ENCODE results near the gene SCARF2. TPM values are rescaled to one million over a fixed set of nuclear protein-coding genes. Genes with fewer than 3 reads are reported as not detected.
"Not testable (repeated sequence)": the region's sequence is repeated elsewhere in the genome, so short reads cannot be mapped to it uniquely, and the experiment has no call there.

Gene SCARF2
- total and polyA plus RNA-seq, 2 of the 13 experiments (the other 11 are each of a cell fraction or from before 2014, with no cell fraction given) = 3.3 to 6.2 TPM

GRCh38 chr22:20392983-20393704 is 44.5 kb downstream of the SCARF2 start:
- WGBS (ENCODE audit: low lambda C conversion rate) = 95% methylated on average over 9 of the region's 23 CpGs
- Histone ChIP-seq H3K36me3 (replicated peaks in 1 of 2; ENCODE audit: control insufficient read depth in 1 of 2, insufficient read depth in 2 of 2, low read length in 2 of 2) (no peaks in the 10 kb centered on the region; a peak in 1 of 5 replicates), H3K4me1 (ENCODE audit: insufficient read depth, low read length) (peaks cover 30% of the 10 kb centered on the region), H3K4me3 (replicated peaks in 1 of 3; ENCODE audit: insufficient read depth in 1 of 3, low read depth in 2 of 3, low read length in 3 of 3) (peak overlapping the region; percentile 59 to 82 (median 82)), H2AFZ (ENCODE audit: low read length) (no peak overlapping the region), H3K27me3 (ENCODE audit: control insufficient read depth in 1 of 2, insufficient read depth in 2 of 2, low read length in 2 of 2) (peaks cover 1 to 16% of the 10 kb centered on the region in 2 experiments; a peak in 2 of 5 replicates), H4K20me1 (ENCODE audit: insufficient read depth, low read length) (no peaks in the 10 kb centered on the region), H3K79me2 (ENCODE audit: insufficient read depth, low read length) (no peaks in the 10 kb centered on the region), H3K9ac (ENCODE audit: insufficient read depth, low read depth, low read length) (peak overlapping the region; percentile 76; the same call in 1 of the 2 replicates), H3K27ac (ENCODE audit: extremely low read length, insufficient read depth, low read length) (no peak overlapping the region), H3K4me2 (ENCODE audit: low read depth, low read length) (peak overlapping the region; percentile 80), H3K9me3 (ENCODE audit: low read length) (no peaks in the 10 kb centered on the region)
- DNase-seq (ENCODE audit: low spot score) (no peak), ATAC-seq (no peak), FAIRE-seq (no peak)
- in situ Hi-C loops (cut with HindIII; ENCODE audit: extremely low pct_ligation_motif_present, low pct_unique_long_range_greater_than_20kb) (no loop called here), intact Hi-C loops (cut with micrococcal nuclease; ENCODE audit: unreplicated experiment) (no loop called here)
- ChIA-PET POLR2A (interaction anchor here (0.6 to 1.5 kb wide), 7 partner anchors 10 to 276 kb away, joined by 3 to 6 read pairs (median 4); partner anchors contain the start of genes DGCR6L and TRMT2A), CTCF (ENCODE audit: low intra/inter-chr PET ratio, low total read pairs) (no interaction called here)
- TF ChIP-seq CEBPB (IDR thresholded peaks at IDR 0.05; ENCODE audit: borderline replicate concordance, low read depth, low read length) = 0 out of 2 replicates have a peak, but pooled peaks have one; percentile 6
- TF ChIP-seq ZBTB4 (CRISPR knock-in tag; IDR thresholded peaks at IDR 0.05; ENCODE audit: borderline replicate concordance) = 0 out of 2 replicates have a peak, but pooled peaks have one; percentile 6
- TF ChIP-seq ZBTB38 (CRISPR knock-in tag; IDR thresholded peaks at IDR 0.05) = peak; percentile 11
- TF ChIP-seq ZNF691 (CRISPR knock-in tag; IDR thresholded peaks at IDR 0.05; ENCODE audit: borderline replicate concordance, low read depth) = no peak
- TF ChIP-seq PTBP1 (IDR thresholded peaks at IDR 0.05; ENCODE audit: low read depth, low read length, poor library complexity, severe bottlenecking) = peak; percentile 19
- 0 out of 2 replicates have a peak, but pooled peaks have one; percentile 7 for TF ChIP-seq ATF5 (CRISPR knock-in tag; IDR thresholded peaks at IDR 0.05; ENCODE audit: low read depth)
- no peak for TF ChIP-seq GABPA (IDR thresholded peaks at IDR 0.05; ENCODE audit: low read depth, low read length)
- TF ChIP-seq GABPA (CRISPR knock-in tag; IDR thresholded peaks at IDR 0.05; ENCODE audit: low read depth) = no peak
- no TSS peak for BruUV-seq (replicated peaks)

GRCh38 chr22:20392365-20392881 is 45.2 kb downstream of the SCARF2 start:
- H3K4me2 ChIP-seq (ENCODE audit: low read depth, low read length); in situ Hi-C loops (cut with HindIII; ENCODE audit: extremely low pct_ligation_motif_present, low pct_unique_long_range_greater_than_20kb); H3K9me3 ChIP-seq (ENCODE audit: low read length); H2AFZ ChIP-seq (ENCODE audit: low read length); H3K27ac ChIP-seq (ENCODE audit: extremely low read length, insufficient read depth, low read length); DNase-seq (ENCODE audit: low spot score); ATAC-seq; H4K20me1 ChIP-seq (ENCODE audit: insufficient read depth, low read length); H3K79me2 ChIP-seq (ENCODE audit: insufficient read depth, low read length); H3K9ac ChIP-seq (ENCODE audit: insufficient read depth, low read depth, low read length); CTCF ChIA-PET (ENCODE audit: low intra/inter-chr PET ratio, low total read pairs); FAIRE-seq; POLR2A ChIA-PET; H3K4me3 ChIP-seq (replicated peaks in 1 of 3; ENCODE audit: insufficient read depth in 1 of 3, low read depth in 2 of 3, low read length in 3 of 3); BruUV-seq (replicated peaks); H3K36me3 ChIP-seq (replicated peaks in 1 of 2; ENCODE audit: control insufficient read depth in 1 of 2, insufficient read depth in 2 of 2, low read length in 2 of 2); intact Hi-C loops (cut with micrococcal nuclease; ENCODE audit: unreplicated experiment): not testable (repeated sequence)
- Histone ChIP-seq H3K4me1 (ENCODE audit: insufficient read depth, low read length) (peaks cover 30% of the 10 kb centered on the region), H3K27me3 (ENCODE audit: control insufficient read depth in 1 of 2, insufficient read depth in 2 of 2, low read length in 2 of 2) (peaks cover 1 to 16% of the 10 kb centered on the region in 2 experiments; a peak in 2 of 5 replicates)
- 95% methylated on average over 25 of the region's 53 CpGs for WGBS (ENCODE audit: low lambda C conversion rate)

Measured in HepG2 (cell line).